ENCODE data around the gene CTCFL.

DNA sequence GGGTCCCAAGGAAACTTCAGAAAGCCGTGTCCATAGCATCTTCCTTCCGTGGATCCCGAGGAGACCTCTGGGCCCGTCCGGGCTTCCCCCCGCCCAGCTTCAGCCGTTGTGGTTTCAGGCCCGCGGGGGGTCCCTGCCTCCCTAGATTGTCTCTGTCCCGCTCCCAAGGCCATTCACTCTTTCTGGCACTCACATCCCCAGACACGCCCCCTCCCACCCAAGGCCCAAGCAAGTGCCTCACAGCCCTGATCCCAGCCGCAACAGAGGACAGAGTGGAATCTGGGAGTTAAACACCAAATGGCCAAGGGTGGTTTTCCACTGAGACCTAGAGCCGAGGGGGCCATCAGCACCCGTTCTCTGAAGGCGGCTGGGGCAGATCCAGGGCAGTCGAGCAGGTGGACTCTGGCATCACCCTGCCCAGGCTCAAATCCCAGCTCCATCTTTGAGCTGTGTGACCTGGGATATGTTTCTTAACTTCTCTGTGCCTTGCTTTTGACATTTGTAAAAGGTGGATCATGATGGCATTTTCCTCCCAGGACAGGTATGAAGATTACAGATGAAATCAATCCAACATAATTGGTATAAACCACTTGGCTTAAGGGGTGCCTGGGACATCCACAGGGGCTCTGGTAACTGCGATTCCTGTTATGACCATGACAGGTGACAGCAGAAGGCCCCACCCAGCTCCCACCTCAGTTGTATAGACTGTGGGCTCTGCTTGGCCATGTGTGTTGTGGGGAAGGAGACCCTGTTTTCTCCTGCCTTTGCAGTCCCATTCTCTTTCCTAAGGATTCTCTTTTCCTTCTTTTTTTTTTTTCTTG lies 48.1 kb downstream of the CTCFL start:
- no peak for TF ChIP-seq POLR2AphosphoS5 (IDR thresholded peaks at IDR 0.05; ENCODE audit: low read depth, low read length)
- TF ChIP-seq, protein P1, sequence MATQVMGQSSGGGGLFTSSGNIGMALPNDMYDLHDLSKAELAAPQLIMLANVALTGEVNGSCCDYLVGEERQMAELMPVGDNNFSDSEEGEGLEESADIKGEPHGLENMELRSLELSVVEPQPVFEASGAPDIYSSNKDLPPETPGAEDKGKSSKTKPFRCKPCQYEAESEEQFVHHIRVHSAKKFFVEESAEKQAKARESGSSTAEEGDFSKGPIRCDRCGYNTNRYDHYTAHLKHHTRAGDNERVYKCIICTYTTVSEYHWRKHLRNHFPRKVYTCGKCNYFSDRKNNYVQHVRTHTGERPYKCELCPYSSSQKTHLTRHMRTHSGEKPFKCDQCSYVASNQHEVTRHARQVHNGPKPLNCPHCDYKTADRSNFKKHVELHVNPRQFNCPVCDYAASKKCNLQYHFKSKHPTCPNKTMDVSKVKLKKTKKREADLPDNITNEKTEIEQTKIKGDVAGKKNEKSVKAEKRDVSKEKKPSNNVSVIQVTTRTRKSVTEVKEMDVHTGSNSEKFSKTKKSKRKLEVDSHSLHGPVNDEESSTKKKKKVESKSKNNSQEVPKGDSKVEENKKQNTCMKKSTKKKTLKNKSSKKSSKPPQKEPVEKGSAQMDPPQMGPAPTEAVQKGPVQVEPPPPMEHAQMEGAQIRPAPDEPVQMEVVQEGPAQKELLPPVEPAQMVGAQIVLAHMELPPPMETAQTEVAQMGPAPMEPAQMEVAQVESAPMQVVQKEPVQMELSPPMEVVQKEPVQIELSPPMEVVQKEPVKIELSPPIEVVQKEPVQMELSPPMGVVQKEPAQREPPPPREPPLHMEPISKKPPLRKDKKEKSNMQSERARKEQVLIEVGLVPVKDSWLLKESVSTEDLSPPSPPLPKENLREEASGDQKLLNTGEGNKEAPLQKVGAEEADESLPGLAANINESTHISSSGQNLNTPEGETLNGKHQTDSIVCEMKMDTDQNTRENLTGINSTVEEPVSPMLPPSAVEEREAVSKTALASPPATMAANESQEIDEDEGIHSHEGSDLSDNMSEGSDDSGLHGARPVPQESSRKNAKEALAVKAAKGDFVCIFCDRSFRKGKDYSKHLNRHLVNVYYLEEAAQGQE (IDR thresholded peaks at IDR 0.05; ENCODE audit: insufficient read depth in 1 of 2, low read depth in 2 of 2, low read length in 2 of 2), result no peak
- TF ChIP-seq TAF1 (IDR thresholded peaks at IDR 0.05; ENCODE audit: borderline replicate concordance, insufficient read depth, low read length), result no peak

All from PFSK-1 (cell line).